Measurements from ENCODE around the gene UMODL1. TPM values are rescaled to one million over a fixed set of nuclear protein-coding genes. Genes with fewer than 3 reads are reported as not detected.

The UMODL1 gene
- total RNA-seq, 2 experiments from 2014 or later, result 0.10 to 0.21 TPM

GRCh38 chr21:42183374-42184266 lies 112.5 kb downstream of the UMODL1 start:
- CTCF ChIA-PET, result interaction anchor here (0.8 to 1.5 kb wide), 2 partner anchors 69 to 126 kb away, joined by 3 read pairs; no protein-coding TSS in a partner anchor
- Mint-ChIP-seq H3K36me3 (ENCODE audit: low read depth) (peaks cover 19% of the 10 kb centered on the region), H3K4me1 (peaks cover 33% of the 10 kb centered on the region), H3K27ac (no peak overlapping the region), H3K27me3 (peaks cover 6% of the 10 kb centered on the region), H3K4me3 (no peak overlapping the region), H3K9me3 (peaks cover 13% of the 10 kb centered on the region)
- DNase-seq, result no peak
- POLR2A ChIA-PET, result no interaction called here

GRCh38 chr21:42186591-42186990 lies 115.5 kb downstream of the UMODL1 start:
- Mint-ChIP-seq H3K9me3 (peaks cover 13% of the 10 kb centered on the region), H3K27ac (peak overlapping the region; percentile 72), H3K27me3 (no peaks in the 10 kb centered on the region), H3K4me1 (peaks cover 59% of the 10 kb centered on the region), H3K4me3 (no peak overlapping the region), H3K36me3 (ENCODE audit: low read depth) (peaks cover 19% of the 10 kb centered on the region)
- POLR2A ChIA-PET, result no interaction called here
- CTCF ChIA-PET, result interaction anchor here (1.0 to 1.6 kb wide), 2 partner anchors 10 to 36 kb away, joined by 3 read pairs; no protein-coding TSS in a partner anchor
- DNase-seq, result no peak

DNA sequence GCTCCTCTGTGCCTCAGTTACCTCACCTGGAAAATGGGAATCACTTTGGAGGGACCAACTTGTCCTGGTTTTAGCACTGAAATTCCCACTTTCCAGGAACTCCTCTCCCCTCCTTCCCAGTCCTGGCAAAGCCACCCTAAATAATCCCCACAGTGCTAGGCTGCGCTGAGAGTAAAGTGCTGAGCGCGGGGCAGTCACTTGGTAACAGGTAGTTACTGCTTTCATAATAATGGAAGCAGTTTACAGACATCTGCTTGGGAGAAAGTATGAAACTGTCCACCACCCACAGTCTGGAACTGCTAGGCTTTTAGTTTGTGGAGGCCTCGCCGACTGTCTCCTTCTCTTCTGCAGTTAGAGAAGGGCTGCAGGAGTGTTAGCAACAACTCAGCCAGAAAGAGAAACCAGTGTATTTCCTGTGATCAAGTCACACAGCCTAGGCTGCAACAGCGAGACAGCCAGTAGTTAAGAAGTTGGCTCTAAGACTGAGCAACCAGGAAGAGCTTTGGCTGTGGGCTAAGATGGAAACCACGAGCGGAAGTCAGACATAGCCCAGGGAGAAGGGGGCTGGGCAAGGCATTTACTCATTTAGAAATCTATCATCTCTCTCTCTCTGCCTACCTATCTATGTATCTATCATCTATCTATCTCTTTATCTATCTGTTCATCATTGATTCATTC lies 117.0 kb downstream of the UMODL1 start:
- peak; percentile 88 for DNase-seq
- Mint-ChIP-seq H3K9me3 (peaks cover 13% of the 10 kb centered on the region), H3K36me3 (ENCODE audit: low read depth) (peaks cover 19% of the 10 kb centered on the region), H3K27me3 (no peaks in the 10 kb centered on the region), H3K27ac (peak overlapping the region; percentile 94), H3K4me3 (peak overlapping the region; percentile 53), H3K4me1 (peaks cover 74% of the 10 kb centered on the region)
- ChIA-PET POLR2A (interaction anchor here (0.6 to 0.7 kb wide), 2 partner anchors 245 to 797 kb away, joined by 3 read pairs; no protein-coding TSS in a partner anchor), CTCF (interaction anchor here (1.0 to 1.8 kb wide), 8 partner anchors 11 to 50 kb away, joined by 3 to 5 read pairs (median 4); no protein-coding TSS in a partner anchor)

- Mint-ChIP-seq H3K27ac (peak overlapping the region; percentile 94), H3K4me1 (peaks cover 80% of the 10 kb centered on the region), H3K9me3 (peaks cover 13% of the 10 kb centered on the region), H3K4me3 (no peak overlapping the region), H3K27me3 (no peaks in the 10 kb centered on the region), H3K36me3 (ENCODE audit: low read depth) (peaks cover 19% of the 10 kb centered on the region)
- CTCF ChIA-PET, result interaction anchor here (1.0 to 1.8 kb wide), 7 partner anchors 20 to 50 kb away, joined by 3 to 5 read pairs (median 4); no protein-coding TSS in a partner anchor
- DNase-seq, result no peak
- POLR2A ChIA-PET, result interaction anchor here (0.7 kb wide), 1 partner anchor 244 kb away, joined by 3 read pairs; no protein-coding TSS in a partner anchor
Measured at GRCh38 chr21:42188663-42189062, 117.5 kb downstream of the UMODL1 start.

- CTCF ChIA-PET, result interaction anchor here (1.1 to 2.2 kb wide), 7 partner anchors 12 to 196 kb away, joined by 3 to 14 read pairs (median 4); no protein-coding TSS in a partner anchor
- POLR2A ChIA-PET, result interaction anchor here (0.5 kb wide), 1 partner anchor 20 kb away, joined by 3 read pairs; no protein-coding TSS in a partner anchor
- no peaks in the 10 kb centered on the region for H3K27me3 Mint-ChIP-seq
- H3K27ac Mint-ChIP-seq, result peak overlapping the region; percentile 28
- peak overlapping the region; percentile 9 for H3K4me3 Mint-ChIP-seq
- peaks cover 13% of the 10 kb centered on the region for H3K9me3 Mint-ChIP-seq
- H3K36me3 Mint-ChIP-seq (ENCODE audit: low read depth), result peaks cover 19% of the 10 kb centered on the region
- DNase-seq, result no peak
- H3K4me1 Mint-ChIP-seq, result peaks cover 85% of the 10 kb centered on the region
Measured at GRCh38 chr21:42189431-42189830, 118.3 kb downstream of the UMODL1 start.

DNA sequence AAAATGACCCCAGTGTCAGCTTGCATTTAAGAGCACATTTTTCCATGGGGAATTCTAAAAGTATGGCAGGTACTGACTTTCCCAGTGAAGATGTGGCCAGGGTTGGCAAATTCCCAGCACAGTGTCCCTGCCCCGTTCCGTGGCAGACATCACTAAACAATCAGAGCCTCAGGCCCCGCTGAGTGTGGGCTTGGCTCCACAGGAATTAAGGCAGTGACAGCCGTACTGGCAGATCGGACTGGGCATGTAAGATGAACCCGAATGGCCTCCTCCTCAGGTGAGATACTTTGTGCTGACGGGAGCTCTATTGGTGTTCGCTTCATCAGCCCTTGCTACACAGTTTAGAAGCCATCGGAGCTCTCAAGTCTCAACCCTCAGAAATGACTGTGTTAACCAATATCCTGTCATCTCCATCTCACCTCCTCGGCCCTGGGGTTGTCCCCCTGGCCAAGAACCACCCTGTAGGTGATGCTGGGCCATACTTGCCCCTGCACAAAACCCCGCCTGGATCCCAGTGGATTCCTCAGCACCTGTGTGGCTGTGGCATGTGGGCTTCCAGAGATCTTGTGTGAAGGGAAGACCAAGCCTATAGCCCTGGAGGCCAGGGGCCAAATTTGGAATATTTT lies 118.9 kb downstream of the UMODL1 start:
- H3K4me3 Mint-ChIP-seq, result peak overlapping the region; percentile 9
- DNase-seq, result no peak
- peak overlapping the region; percentile 28 for H3K27ac Mint-ChIP-seq
- POLR2A ChIA-PET, result interaction anchor here (0.5 to 1.1 kb wide), 2 partner anchors 19 to 30 kb away, joined by 3 read pairs; no protein-coding TSS in a partner anchor
- CTCF ChIA-PET, result interaction anchor here (1.1 to 2.2 kb wide), 5 partner anchors 11 to 196 kb away, joined by 3 to 14 read pairs (median 4); no protein-coding TSS in a partner anchor
- no peaks in the 10 kb centered on the region for H3K27me3 Mint-ChIP-seq
- H3K36me3 Mint-ChIP-seq (ENCODE audit: low read depth), result peaks cover 19% of the 10 kb centered on the region
- peaks cover 89% of the 10 kb centered on the region for H3K4me1 Mint-ChIP-seq
- peaks cover 13% of the 10 kb centered on the region for H3K9me3 Mint-ChIP-seq

GRCh38 chr21:42190486-42190863 lies 119.4 kb downstream of the UMODL1 start:
- peaks cover 91% of the 10 kb centered on the region for H3K4me1 Mint-ChIP-seq
- H3K4me3 Mint-ChIP-seq, result no peak overlapping the region
- no peaks in the 10 kb centered on the region for H3K27me3 Mint-ChIP-seq
- ChIA-PET POLR2A (interaction anchor here (1.1 kb wide), 1 partner anchor 30 kb away, joined by 3 read pairs; no protein-coding TSS in a partner anchor), CTCF (interaction anchor here (1.0 to 2.2 kb wide), 9 partner anchors 11 to 195 kb away, joined by 3 to 14 read pairs (median 4); no protein-coding TSS in a partner anchor)
- H3K9me3 Mint-ChIP-seq, result peaks cover 13% of the 10 kb centered on the region
- DNase-seq, result no peak
- peaks cover 17% of the 10 kb centered on the region for H3K36me3 Mint-ChIP-seq (ENCODE audit: low read depth)
- H3K27ac Mint-ChIP-seq, result no peak overlapping the region

- peaks cover 8% of the 10 kb centered on the region for H3K9me3 Mint-ChIP-seq
- CTCF ChIA-PET, result interaction anchor here (1.0 to 2.2 kb wide), 7 partner anchors 10 to 68 kb away, joined by 3 to 14 read pairs (median 4); no protein-coding TSS in a partner anchor
- POLR2A ChIA-PET, result interaction anchor here (1.1 kb wide), 1 partner anchor 29 kb away, joined by 3 read pairs; no protein-coding TSS in a partner anchor
- H3K4me3 Mint-ChIP-seq, result no peak overlapping the region
- H3K27me3 Mint-ChIP-seq, result no peaks in the 10 kb centered on the region
- H3K27ac Mint-ChIP-seq, result no peak overlapping the region
- no peak for DNase-seq
- H3K36me3 Mint-ChIP-seq (ENCODE audit: low read depth), result peaks cover 12% of the 10 kb centered on the region
- H3K4me1 Mint-ChIP-seq, result peaks cover 90% of the 10 kb centered on the region
Measured at GRCh38 chr21:42191064-42191463, 119.9 kb downstream of the UMODL1 start.

- CTCF ChIA-PET, result interaction anchor here (1.0 to 2.5 kb wide), 8 partner anchors 16 to 67 kb away, joined by 3 to 14 read pairs (median 4); no protein-coding TSS in a partner anchor
- POLR2A ChIA-PET, result no interaction called here
- Mint-ChIP-seq H3K4me1 (peaks cover 83% of the 10 kb centered on the region), H3K9me3 (no peaks in the 10 kb centered on the region), H3K27me3 (no peaks in the 10 kb centered on the region), H3K4me3 (no peak overlapping the region), H3K36me3 (ENCODE audit: low read depth) (peaks cover 4% of the 10 kb centered on the region), H3K27ac (no peak overlapping the region)
- DNase-seq, result no peak
Measured at GRCh38 chr21:42191696-42192595, 120.8 kb downstream of the UMODL1 start.

Measured in activated CD4-positive, alpha-beta T cell treated with anti-CD3 and anti-CD28 coated beads, Interleukin-2, amount 10 ng/mL, durations not matched to agents 7 days and 5 days (primary cell).